Measurements from ENCODE around the gene MDGA2. TPM values are rescaled to one million over a fixed set of nuclear protein-coding genes. Genes with fewer than 3 reads are reported as not detected.

Gene MDGA2
- total and polyA plus RNA-seq, 2 of the 4 experiments (the other 2 are of a cell fraction) = 0.02 TPM; not detected in 1

GRCh38 chr14:47675466-47676314, at the start of gene MDGA2 (continued):
- no peak for TF ChIP-seq POLR2A (IDR thresholded peaks at IDR 0.05; ENCODE audit: low read depth, low read length)

- TF ChIP-seq RFX5 (IDR thresholded peaks at IDR 0.05; ENCODE audit: low read depth, low read length) (no peak), MAFK (IDR thresholded peaks at IDR 0.05; ENCODE audit: low read depth, low read length) (no peak), FOS (IDR thresholded peaks at IDR 0.05; ENCODE audit: low read depth, low read length) (no peak)
- no peak overlapping the region for H3K23ac ChIP-seq (ENCODE audit: low read depth, low read length)
- WGBS, 2 experiments (ENCODE audit: extremely low coverage in 2 of 2, insufficient read length in 1 of 2) = 60% methylated on average over 1 of the region's 2 CpGs; no CpG with 5 or more reads in 1 of the 2 experiments
- no peak overlapping the region for H2AK5ac ChIP-seq (ENCODE audit: low read depth, low read length)
- no peak overlapping the region for H3K4me2 ChIP-seq (ENCODE audit: low read depth, low read length)
- H4K5ac ChIP-seq (ENCODE audit: low read depth, low read length) = no peak overlapping the region
- H3K79me1 ChIP-seq (ENCODE audit: low read depth in 1 of 2, low read length in 2 of 2) = no peaks in the 10 kb centered on the region
- dilution Hi-C loops (cut with HindIII; ENCODE audit: low sequenced_read_pairs, unreplicated experiment) (no loop called here), in situ Hi-C loops (cut with MboI; ENCODE audit: low sequenced_read_pairs) (no loop called here), intact Hi-C loops (cut with micrococcal nuclease) (no loop called here)
- no peak overlapping the region for H4K8ac ChIP-seq (ENCODE audit: low read depth in 2 of 2, low read length in 2 of 2)
- no peak overlapping the region for H2BK120ac ChIP-seq (ENCODE audit: low read depth, low read length)
- DNase-seq (no peak), ATAC-seq (ENCODE audit: low read depth) (no peak)
- H2AFZ ChIP-seq (replicated peaks; ENCODE audit: low read length, poor library complexity) = no peak overlapping the region
- H3K56ac ChIP-seq (ENCODE audit: extremely low read depth, insufficient read depth, low read length) = no peak overlapping the region
- no peaks in the 10 kb centered on the region for H4K20me1 ChIP-seq (ENCODE audit: insufficient read depth, low read length)
- H4K91ac ChIP-seq (ENCODE audit: insufficient read depth, low read depth, low read length) = no peak overlapping the region
- H3K36me3 ChIP-seq (ENCODE audit: control insufficient read depth, insufficient read depth, low read length) = no peaks in the 10 kb centered on the region
- H3K9me3 ChIP-seq (ENCODE audit: control insufficient read depth, insufficient read depth, low read length) = peaks cover 7% of the 10 kb centered on the region
- H3K9me1 ChIP-seq (ENCODE audit: insufficient read depth, low read length) = no peaks in the 10 kb centered on the region
- H3K4me1 ChIP-seq (ENCODE audit: control insufficient read depth, insufficient read depth, low read length) = no peaks in the 10 kb centered on the region
- no peak overlapping the region for H3K14ac ChIP-seq (replicated peaks; ENCODE audit: low read depth, low read length)
- no peak overlapping the region for H3K18ac ChIP-seq (ENCODE audit: low read depth, low read length)
- no TSS peak for BruUV-seq (replicated peaks)
- no peak overlapping the region for H2BK20ac ChIP-seq (ENCODE audit: low read depth, low read length)
- H3K4ac ChIP-seq (ENCODE audit: low read depth, low read length) = no peak overlapping the region
- H3K4me3 ChIP-seq (ENCODE audit: insufficient read depth, low read depth, low read length) = no peak overlapping the region
- no peak overlapping the region for H2AK9ac ChIP-seq (replicated peaks; ENCODE audit: low read depth, low read length, poor library complexity)
- H3K9ac ChIP-seq (ENCODE audit: low read depth, low read length) = no peak overlapping the region
- H2BK5ac ChIP-seq (ENCODE audit: low read depth, low read length, poor library complexity, severe bottlenecking) = no peak overlapping the region
- CTCF ChIA-PET = no interaction called here
- POLR2A ChIA-PET (ENCODE audit: unreplicated experiment) = no interaction called here
- no peak overlapping the region for H2BK15ac ChIP-seq (ENCODE audit: low read depth, low read length)
- H3K27me3 ChIP-seq (ENCODE audit: control insufficient read depth, insufficient read depth, low read length) = no peaks in the 10 kb centered on the region
- no peak overlapping the region for H3K27ac ChIP-seq (ENCODE audit: insufficient read depth, low read length)
These were observed 47.7 kb upstream of the MDGA2 start for GRCh38 chr14:47722929-47723693.

Data from IMR-90 (cell line).